Left colon (tissue), 2 donors: ENCODE measurements around the gene CS. TPM values are rescaled to one million over a fixed set of nuclear protein-coding genes. Genes with fewer than 3 reads are reported as not detected.
"Not testable (repeated sequence)": the region's sequence is repeated elsewhere in the genome, so short reads cannot be mapped to it uniquely, and the experiment has no call there.

ENCODE experiments used
- ATAC-seq: fragments of 200-7000 bp; cut with Tn5 transposase; one replicate; pipeline ENCODE4 v1.9.1; 2020; ENCODE audit warnings: mild to moderate bottlenecking, moderate library complexity
- DNase-seq, 2 donors: peaks; one replicate each; pipeline ENCODE4 v3.0.0-alpha.2; 2020
- intact Hi-C, 2 donors: fragments of 100-400 bp; cut with DNase I in 1 of 2; cut with micrococcal nuclease in 1 of 2; formaldehyde crosslinking; loops; one replicate each; pipeline versions ENCODE4 v1.11.2 to v1.14.0; 2022; cut with DNase I, micrococcal nuclease
- total RNA-seq, 2 donors: library from RNA; stranded (reverse); fragmentation: NEBNext Ultra II Directional; extraction: Animal tissue kit (Norgen Biotek cat#: 25700); gene quantifications; one replicate each; pipeline ENCODE4 v1.2.1, GENCODE V29; 2021
- donor health status: DM: no; HTN: no; CAD: no.
- donor health status: DM: yes; HTN: yes; CAD: no.

The CS gene
- total RNA-seq, 2 donors from 2014 or later = 304 to 403 TPM

DNA sequence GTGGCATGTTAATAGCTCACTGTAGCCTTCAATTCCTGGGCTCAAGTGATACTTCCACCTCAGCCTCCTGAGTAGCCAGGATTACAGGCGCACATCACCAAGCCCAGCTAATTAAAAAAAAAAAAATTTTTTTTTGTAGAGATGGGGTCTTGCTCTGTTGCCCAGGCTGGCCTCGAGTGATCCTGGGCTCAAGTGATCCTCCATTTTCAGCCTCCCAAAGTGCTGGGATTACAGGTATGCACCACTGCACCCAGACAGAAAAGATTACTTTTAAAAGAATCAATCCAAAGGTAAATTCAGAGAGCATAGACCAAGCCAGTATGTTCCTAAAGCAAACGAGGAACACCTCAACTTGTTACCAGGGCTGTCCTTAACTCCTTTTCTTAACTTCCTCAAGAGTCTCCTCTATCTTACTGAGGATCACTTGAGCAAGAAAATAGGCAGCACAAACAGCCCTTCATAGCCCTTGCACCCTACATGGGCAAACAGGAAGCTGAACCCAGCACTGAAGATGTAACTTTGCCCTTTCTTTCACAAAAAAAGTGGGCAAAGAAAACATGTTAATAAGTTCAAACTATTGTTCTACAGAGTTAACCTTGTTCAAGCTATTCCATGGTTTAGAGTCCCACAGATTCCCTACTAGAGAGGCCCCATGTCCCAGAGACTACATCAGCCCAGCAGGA is 11.3 kb downstream of the CS start:
- intact Hi-C loops = no loop called here
- no peak for ATAC-seq

DNA sequence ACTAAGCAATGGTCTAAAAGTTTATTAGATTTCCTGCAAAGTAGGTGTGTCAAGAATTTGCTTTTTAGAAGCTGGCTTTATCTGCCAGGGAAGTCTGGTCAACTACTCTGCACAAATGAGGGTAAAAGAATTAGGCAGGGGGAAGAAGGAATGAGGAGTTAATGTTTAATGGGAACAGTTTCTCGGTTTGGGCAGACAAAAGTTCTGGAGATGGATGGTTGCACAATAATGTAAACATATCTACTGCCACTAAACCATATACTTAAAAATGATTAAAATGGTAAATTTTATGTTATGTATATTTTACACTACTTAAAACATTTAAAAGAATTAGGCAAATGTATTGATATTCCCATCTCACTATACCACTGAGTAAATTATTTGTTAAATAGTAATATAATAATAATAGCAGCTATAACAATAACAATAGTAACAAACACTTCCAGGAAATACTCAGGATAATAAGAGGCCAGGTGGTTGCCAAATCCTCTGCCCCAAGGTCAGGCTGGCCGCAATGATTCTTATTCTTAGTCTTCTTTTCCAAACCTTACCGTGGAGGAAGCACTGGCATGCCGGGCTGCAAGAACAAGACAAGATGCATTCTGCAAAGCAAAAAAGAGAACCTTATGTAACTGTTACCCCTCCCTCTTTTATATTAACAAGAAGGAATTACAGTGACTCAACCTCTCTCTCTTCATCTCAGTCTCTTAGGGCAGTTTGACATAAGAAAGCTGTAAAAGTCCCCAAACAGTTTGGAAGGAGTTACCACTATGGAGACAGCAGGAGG is 13.9 kb downstream of the CS start:
- ATAC-seq (no peak), DNase-seq (no peak)

More for the DNA sequence above, 11.3 kb downstream of the CS start:
- DNase-seq = no peak

DNA sequence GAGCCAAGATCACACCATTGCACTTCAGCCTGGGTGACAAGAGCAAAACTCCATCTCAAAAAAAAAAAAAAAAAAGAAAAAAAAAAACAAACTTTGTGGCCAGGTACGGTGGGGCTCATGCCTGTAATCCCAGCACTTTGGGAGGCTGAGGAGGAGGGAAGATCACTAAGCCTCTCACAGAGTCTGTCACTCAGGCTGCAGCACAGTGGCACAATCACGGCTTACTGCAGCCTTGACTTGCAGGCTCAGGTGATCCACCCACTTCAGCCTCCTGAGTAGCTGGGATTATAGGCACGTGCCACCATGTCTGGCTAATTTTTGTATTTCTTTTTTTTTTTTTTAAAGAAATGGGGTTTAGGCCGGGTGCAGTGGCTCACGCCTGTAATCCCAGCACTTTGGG is 15.9 kb downstream of the CS start:
- ATAC-seq, DNase-seq, intact Hi-C loops: not testable (repeated sequence)

More for the DNA sequence above, 13.9 kb downstream of the CS start:
- intact Hi-C loops = no loop called here

DNA sequence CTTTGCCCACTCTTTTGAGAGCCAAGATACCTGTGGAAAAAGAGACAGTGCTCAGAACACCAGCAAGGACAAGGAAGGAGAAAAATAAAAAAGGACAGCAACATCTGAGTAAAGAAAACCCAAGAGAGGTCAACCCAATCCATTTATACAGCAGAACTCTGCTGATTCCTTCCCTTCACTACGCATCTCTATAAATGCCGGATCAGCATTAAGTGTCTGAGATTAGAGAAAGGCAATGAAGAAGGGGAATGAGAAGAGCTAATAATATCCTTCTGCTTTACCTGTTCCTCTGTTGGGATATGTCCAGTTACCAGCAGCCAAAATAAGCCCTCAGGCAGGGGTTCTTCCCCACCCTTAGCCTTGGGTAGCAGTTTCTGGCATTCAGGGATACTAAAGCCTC is 17.6 kb downstream of the CS start:
- DNase-seq = no peak
- intact Hi-C loops = no loop called here
- ATAC-seq = no peak

DNA sequence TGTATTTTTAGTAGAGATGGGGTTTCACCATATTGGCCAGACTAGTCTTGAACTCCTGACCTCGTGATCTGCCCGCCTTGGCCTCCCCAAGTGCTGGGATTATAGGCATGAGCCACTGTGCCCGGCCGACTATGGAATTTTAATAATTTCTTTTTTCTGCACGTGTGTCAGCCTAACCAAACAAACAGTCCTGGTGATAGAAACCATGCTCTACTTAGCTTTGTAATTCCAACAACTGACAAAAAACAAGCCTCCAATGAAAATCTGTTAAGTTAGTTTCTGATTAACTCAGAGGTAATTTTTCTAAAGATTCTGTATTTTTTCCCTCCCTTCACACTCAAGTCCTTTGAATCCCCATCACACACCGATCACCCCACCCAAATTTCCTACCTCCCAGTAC is 18.1 kb downstream of the CS start:
- intact Hi-C loops = no loop called here
- ATAC-seq (no peak), DNase-seq (no peak)

DNA sequence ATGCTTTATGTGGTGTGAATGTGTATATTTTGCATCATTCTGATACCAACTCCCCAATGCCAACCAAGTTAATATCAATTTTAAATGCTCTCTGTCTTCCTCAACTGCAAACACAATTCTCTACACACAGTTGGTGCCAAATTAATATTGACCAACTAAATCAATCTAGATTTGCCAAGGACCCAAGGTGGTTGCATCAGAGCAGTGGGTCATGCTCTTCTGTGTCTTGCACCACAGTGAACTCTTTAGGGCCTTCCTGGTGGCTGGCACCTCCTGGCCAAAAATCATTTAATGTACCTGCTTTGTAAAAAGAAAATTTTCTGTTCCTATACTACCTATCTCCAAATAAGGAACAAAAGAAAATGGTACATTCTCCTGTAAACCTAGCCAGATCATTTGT is 19.3 kb downstream of the CS start:
- no peak for DNase-seq
- no peak for ATAC-seq
- intact Hi-C loops = no loop called here

DNA sequence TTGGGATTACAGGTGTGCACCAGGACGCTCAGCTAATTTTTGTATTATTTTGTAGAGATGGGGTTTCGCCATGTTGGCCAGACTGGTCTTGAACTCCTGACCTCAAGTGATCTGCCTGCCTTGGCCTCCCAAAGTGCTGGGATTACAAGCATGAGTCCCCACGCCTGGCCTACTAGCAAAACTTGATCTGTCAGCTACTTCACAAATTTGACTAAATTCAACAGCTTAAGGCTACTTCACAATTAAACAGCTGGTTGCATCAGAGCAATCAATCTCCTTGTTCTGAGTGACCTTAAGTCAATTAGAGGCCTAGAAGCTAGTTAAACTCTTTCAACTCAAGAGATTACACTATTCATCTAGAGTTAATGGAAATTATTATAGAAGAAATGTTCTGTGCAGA is 21.2 kb downstream of the CS start:
- intact Hi-C loops = no loop called here
- ATAC-seq (no peak), DNase-seq (no peak)

DNA sequence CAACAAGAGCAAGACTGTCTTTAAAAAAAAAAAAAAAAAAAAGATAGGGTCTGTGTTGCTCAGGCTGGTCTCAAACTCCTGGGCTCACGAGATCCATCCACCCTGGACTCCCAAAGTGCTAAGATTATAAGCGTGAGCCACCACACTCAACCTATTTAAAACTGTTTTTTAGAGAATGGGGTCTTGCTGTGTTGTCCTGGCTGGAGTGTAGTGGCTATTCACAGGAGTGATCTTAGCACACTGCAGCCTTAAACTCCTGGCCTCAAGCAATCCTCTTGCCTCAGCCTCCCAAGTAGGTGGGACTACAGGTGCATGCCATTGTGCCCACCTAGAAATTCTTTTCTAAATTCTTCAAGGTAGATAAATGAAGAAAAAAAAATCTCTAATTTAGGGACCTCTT is 25.8 kb downstream of the CS start:
- intact Hi-C loops = no loop called here
- ATAC-seq (no peak), DNase-seq (no peak)

DNA sequence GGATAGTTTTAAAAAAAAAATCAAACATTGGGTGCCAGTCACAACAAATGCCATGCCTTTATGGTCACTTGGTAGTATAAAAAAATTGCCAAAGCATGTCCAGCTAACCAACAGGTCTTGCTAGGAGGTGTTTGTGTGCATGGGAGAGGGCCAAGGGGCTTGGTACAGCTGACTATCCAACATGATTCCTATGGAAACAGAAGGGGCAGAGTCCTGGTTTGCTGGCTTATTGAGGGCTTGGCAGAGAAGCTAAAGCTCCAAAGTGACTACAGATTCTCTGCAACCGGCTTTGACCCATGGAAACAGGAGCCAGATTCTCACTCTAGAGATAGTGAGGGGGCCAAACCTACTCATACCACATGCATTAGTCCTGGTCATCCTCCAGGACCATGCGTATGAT is 27.7 kb downstream of the CS start:
- DNase-seq, intact Hi-C loops, ATAC-seq: not testable (repeated sequence)

DNA sequence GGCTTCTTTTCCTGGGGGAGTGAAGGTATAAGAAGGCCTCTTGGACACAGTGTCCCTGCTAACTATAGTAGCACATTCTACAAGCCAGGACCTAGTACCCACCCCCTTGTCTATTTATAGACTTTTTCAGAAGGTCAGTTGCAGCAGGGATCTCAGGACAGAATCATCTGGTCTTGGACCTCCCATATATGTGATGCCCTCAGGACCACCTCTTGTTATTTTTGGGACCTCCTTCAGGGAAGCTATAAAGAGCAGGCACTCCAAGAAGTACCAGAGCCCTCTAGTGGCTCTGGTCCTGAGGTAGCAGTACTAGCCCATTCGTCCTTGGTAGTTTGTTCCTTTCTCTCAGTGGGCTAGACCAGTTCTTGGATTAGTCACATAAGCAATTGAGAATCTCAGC is 29.1 kb downstream of the CS start:
- no peak for DNase-seq
- no peak for ATAC-seq
- intact Hi-C loops = no loop called here

DNA sequence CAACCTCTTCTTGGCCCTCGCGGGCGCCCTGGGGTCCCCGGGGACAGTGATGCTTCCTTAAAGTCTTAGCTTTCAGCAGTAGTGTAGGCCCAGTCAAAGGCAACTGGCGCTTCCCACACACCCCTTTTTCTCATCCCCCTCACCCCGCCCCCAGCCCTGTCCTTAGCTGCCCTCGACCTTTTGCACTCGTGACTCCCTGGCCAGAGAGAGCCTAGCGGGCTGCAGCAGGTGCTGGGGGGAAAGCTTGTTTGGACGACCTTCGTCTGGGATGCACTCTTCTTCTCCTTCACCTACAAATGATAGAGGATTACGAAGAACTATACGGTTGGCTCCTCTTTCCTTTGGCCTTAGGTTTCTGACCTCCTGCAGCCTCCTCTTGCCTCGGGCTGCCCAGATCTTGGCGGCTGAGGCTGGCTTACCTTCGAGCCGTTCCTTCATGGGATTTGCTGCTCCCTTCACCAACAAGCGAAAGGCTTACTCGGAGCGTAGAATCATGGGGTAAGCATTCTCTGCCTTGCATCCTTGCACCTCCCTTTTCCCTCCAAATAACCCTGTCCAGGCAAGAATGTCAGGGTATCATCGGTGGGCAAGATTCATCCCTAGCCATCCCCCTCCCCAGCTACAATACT is 32.6 kb downstream of the CS start:
- peak; percentile 38 to 47 for DNase-seq

DNA sequence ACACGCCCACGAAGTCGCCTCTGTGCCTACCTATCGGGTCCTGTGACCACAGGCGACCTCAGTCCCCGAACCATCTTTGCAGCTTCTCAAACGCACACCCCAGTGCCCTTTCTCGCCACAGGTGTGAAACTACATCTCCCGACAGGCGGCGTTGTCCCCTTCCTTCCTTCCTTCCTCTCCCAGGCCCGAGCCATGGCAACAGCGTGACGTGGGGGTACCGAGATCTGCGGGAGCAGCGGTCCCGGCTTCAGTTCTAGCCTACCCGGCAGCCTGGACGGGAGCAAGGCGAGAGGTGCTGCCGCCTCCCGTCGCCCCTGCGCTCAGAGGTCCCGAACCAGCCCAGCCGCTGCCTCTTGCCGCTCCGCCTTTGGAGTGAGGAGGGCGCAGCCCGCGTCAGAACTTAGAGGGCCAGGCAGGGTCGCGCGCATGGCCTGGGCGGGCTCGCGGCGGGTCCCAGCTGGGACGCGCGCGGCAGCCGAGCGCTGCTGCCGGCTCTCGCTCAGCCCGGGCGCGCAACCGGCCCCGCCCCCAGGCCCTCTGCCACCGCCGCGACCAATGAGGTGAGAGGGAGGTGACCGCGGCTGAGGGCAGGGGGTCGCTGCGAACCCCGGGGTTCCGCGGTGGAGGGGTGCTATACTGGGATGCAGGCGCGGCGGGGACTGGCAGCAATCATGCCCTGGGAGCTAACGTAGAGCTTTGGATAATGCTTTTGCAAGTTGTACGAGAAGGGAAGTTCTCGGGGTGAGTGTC is 33.3 kb downstream of the CS start, which contains the start of gene COQ10A:
COQ10A (plus strand) TSS at position 250 of the 750 bp plus-strand sequence; CDS start at position 427, 177 bp downstream.
- peak; percentile 89 for ATAC-seq
- intact Hi-C loops = no loop called here
- DNase-seq = peak; percentile 91 to 95

More for the DNA sequence above, 32.6 kb downstream of the CS start:
- intact Hi-C loops = no loop called here
- ATAC-seq = peak; percentile 8

DNA sequence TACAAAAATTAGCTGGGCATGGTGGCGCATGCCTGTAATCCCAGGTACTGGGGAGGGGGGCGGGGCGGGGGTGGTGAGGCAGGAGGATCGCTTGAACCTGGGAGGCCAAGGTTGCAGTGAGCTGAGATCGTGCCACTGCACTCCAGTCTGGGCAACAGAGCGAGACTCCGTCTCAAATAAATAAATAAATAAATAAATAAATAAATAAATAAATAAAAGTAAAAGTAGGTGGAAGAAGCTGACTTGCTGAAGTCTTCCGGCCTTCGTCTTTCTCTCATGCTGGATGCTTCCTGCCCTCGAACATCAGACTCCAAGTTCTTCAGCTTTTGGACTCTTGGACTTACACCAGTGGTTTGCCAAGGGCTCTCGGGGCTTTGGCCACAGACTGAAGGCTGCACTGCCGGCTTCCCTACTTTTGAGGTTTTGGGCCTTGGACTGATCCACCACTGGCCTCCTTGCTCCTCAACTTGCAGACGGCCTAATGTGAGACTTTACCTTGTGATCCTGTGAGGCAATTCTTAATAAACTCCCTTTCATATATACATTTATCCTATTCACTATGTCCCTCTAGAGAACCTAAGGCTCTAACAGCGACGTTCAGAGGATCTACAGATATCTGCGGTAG is 34.0 kb downstream of the CS start:
- DNase-seq, ATAC-seq, intact Hi-C loops: not testable (repeated sequence)

DNA sequence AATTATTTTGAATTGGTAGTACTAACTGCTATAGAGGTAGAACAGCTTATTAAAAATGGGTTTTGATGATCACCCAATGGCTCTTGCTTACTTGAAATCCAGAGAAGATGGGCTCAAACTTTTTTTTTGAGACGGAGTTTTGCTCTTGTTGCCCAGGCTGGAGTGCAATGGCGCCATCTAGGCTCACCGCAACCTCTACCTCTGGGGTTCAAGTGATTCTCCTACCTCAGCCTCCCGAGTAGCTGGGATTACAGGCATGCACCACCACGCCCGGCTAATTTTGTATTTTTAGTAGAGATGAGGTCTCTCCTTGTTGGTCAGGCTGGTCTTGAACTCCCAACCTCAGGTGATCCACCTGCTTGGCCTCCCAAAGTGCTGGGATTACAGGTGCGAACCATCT is 37.2 kb downstream of the CS start:
- DNase-seq, ATAC-seq, intact Hi-C loops: not testable (repeated sequence)

DNA sequence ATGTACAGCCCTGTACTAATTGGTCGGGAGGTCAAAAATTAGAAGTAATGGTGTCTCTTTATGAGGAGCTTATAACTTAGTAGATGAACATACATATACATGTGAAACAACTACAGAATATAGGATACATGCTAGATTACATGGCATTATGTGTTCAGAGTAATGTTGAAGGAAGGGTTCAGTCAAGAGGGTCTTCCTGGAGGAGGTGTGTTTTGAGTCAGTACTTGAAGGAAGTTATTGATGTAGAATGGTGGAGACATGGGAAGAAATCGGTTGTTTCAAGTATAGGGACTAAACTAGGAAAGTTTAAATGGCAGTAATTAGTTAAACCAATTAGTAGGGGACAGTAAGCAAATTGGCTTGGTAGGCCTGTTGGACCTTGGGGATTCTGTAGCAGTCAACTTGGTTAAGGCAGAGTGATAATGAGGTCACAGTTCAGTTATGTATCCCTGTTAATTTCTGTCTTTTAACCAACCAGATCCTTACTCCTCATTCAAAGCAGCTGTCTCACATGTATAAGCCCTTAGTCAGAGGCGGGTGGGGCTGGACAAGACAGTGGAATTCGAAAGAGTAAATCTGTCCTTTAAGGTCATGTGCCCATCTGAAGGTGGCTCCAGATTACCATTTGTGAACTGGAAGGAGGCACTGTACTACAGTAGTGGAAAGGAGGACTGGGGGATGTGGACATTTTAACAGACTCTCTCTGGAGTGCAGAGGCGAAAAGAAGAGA is 38.5 kb downstream of the CS start:
- intact Hi-C loops = no loop called here
- ATAC-seq (peak; percentile 21), DNase-seq (no peak)

DNA sequence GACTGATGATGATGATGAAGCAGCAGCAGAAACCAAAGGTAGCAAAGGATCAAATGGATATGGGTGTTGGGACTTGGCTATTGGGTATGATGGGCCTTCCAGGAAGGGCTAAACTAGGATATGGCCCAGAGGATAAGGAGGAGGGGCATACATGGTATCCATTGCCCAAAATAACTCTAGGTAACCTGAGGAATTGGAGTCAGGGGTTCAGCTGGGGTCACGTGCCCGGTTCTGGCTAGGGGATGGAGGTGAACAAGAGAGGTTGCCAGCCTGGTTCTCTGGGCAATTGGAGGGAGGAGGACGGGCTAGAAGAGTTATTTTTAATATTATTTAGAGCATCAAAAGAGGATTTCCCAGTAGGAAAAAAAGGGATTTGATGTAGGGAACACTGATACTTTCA is 39.2 kb downstream of the CS start:
- intact Hi-C loops = no loop called here
- no peak for DNase-seq
- no peak for ATAC-seq

DNA sequence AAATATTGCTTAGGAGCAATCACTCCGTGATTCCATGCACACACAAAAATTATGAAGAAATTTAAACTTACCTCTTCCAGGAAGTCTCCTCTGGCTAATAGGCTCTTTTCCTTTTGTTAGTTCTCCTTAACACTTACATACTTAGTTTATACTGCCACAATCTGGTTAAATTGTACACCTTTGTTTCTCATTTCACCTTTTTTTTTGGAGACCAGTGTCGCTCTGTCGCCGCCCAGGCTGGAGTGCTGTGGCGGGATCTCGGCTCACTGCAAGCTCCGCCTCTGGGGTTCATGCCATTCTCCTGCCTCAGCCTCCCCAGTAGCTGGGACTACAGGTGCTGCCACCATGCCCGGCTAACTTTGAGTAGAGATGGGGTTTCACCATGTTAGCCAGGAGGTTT is 39.8 kb downstream of the CS start:
- DNase-seq (no peak), ATAC-seq (no peak)
- intact Hi-C loops = no loop called here

DNA sequence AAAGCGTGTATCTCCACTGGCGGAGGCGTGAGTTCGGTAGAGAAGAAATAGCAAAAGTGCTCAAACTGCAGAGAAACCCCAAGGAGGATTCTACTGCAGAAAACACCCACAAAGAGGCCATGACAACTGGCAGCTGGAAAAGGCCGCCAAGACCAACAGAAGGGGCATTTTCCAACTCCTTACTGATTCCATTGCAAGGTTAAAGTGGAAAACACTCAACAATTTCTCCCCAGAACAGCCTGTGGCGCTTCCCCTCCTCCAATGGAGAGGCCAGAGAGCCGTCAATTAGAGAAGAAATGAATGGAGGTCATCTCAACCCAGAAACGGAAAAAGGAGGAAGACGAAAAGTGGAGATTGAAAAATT is 41.3 kb downstream of the CS start:
- intact Hi-C loops = no loop called here
- ATAC-seq (no peak), DNase-seq (no peak)
